ENCODE measurements around the gene FGF19.

The FGF19 gene

DNA sequence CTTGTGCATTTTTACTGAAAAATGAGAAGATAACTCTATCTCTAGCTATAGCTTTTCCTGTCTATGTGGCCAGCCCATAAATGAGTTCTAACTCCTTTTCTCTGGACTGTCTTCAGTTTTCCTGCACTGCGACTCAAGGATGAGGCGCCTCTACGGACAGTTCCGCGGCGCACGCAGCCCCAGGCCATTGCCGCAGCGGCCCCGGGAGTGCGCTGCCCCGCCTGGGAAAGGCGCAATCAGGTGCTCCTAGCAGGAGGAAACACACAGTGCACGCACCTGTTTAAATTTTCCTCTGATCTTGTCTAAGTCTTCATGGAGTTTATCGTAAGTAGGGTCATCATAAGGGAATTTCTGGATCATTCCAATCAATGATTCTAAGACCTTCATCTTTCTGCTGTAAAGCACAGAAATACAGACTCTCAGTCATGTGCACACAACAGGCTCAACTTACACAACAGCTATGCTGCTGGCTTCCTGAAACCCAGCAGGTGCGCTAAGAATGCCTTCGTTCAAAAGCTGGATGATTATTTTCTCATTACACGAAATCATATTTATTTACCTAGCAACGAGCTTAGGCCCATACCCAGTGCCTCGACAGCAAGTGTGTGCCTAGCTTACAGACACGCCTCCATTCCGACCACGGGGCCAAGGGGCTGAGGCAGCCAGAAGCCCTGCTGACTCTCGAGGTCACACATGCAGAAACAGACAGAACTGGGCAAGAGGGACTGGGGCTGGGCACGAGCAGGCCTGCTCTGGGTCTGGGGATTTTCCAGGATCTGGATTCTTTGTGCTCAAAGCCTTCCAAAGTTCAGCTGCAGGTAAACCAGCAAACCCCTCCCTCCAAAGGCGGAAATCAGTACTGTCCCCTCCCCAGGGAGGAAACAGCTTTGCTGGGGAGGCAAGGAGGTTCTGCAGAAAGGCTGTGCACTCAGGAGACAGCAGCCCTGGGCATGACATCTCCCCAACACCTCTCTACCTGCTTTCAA is 35.9 kb downstream of the FGF19 start:
- no peak for DNase-seq

DNA sequence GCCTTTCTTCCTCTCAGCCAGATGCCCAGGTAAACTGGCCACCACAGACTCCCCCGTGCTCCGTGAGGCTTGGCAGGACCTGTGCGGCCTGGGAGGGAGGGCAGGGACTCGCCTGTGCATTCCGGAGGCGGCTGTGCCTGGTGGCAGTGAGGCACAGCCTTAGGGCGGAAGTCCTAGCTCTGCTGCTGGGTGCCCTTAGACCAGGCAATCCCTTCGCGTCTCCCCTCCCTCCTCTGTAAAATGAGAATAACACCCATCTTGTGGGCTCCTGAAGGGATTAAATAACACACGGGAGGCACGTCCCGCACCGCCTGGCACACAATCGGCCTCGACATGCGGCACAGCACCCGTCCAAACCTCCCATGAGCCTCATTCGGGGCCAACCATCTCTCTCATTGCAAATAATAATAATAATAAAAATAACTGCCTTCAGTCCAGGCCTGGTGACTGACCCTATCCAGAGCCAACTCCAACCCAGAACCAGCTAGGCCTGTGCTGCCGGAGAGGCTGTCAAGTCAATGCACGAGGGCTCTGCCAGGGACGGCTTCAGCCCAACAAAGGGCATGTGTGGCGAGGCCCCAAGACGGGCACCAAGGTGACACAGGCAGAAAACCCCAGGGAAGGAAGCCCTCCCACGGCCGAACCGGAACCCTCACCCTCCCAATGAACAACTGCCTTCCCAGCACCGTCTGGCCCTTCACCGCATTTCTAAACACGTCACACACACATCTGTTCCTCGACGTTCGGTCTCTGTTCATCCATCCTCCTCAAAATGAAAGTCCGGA is 36.9 kb downstream of the FGF19 start:
- DNase-seq = no peak

DNA sequence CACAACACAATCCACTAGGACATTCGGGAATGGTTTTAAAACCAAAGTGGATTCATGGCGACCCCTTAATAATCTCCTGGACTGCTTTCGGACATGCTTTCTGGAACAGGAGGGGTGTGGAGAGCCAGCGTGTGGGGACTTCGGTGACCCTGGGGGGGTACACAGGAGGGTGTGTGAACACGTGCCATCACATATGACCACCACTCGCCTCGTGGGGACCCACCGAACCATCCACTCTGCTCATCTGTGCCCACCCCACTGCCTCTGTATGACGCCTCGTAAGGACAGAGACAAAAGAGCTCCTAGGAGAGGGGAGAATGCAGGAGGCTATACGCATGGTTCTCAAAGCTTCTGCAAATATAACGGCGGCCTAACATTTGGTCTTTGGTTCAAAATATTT is 37.6 kb downstream of the FGF19 start:
- no peak for DNase-seq

DNA sequence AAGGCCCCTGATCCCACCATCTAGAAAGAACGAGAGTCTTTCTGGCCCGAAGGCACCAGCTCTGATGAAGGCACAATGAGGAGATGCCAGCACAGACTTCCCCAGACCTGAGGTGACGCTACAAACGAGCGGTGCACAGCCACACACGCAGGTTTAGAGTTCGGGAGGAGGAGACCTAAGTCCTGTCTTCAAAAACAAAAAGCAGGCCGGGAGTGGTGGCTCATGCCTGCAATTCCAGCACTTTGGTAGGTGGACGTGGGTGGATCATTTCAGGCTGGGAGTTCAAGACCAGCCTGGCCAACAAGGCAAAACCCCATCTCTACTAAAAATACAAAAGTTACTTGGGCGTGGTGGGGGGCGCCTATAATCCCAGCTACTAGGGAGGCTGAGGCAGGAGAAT is 38.2 kb downstream of the FGF19 start:
- DNase-seq = no peak

DNA sequence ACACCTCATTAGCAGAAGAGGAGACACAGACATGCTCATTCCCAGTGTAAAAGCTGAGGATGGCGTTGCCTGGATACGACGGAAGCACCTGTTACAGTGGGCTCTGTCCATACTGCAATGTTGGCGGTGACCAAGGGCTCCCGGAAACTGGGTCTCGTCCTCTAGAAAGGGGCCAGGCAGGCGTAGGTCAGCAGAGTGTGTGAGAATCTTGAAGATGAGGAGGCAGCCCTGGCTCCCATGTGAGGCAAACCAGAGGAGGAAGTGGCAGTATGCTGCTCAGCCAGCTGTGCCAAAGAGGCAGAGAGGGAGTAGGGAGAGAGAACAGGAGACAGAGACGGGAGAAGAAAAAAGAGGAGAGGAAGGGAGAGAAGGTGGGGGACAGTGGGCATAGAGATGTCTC is 38.9 kb downstream of the FGF19 start:
- DNase-seq = no peak

DNA sequence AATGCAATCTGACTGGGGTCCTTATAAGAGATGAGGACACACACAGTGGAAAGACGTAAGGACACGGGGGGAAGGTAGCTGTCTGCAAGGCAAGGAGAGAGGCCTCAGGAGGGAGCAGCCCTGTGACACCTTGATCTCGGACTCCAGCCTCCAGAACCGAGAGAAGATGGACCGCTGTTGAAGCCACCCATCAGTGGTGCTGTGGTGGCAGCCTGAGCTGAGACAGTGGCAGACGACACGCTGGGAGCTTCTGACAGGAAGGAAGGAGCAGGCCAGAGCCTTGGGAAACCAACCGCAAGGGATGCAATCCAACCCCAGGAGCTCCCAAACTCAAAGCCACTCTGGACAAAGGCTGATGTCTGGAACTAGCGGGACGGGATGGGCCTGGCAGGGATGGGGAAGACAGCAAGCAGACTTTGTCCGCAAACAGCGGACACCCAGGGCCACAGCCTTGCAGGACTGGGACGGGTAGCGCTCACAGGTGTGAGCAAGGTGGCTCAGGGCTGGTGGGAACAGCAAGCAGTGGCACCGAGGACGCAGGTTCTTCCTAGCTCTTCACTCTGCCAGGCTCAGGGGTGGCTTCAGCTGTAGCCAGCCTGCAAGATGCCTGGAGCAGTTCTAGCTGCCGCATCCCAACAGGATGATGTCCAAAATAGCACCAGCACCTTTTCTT is 39.6 kb downstream of the FGF19 start:
- no peak for DNase-seq

DNA sequence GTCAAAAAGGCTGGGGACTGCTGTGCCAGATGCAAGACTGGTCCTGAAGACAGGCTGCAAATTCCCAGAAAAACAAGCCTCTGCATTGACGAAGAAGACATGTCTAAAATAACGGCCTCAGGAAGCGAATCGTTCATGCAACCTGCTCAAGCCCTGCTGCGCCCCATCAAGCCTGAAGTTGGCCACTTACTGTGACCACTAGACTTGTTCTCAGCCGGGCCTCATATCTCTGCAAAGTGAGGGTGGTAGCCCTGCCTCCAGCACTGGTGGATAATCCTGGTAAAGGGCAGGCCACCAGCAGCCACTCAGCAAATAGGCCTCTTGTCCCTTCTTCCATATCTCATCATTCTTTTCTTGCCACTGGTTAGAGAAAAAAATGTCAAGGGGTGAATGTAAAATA is 40.5 kb downstream of the FGF19 start:
- no peak for DNase-seq

DNA sequence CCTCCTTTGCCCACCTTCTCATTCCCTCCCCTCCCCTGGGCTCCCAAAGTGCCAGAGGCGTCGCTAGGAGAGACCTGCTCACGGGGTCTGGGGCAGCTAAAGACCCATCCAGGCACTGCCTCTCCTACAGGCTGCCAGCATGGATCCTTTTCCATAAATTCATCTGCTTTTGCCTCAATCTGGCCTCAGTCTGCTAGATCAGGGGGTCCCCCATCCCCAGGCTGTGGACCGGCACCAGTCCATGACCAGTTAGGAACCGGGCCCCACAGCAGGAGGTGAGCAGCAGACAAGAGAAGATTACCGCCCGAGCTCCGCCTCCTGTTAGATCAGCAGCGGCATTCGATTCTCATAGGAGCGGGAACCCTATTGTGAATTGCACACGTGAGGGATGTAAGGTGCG is 41.0 kb downstream of the FGF19 start:
- DNase-seq = no peak

DNA sequence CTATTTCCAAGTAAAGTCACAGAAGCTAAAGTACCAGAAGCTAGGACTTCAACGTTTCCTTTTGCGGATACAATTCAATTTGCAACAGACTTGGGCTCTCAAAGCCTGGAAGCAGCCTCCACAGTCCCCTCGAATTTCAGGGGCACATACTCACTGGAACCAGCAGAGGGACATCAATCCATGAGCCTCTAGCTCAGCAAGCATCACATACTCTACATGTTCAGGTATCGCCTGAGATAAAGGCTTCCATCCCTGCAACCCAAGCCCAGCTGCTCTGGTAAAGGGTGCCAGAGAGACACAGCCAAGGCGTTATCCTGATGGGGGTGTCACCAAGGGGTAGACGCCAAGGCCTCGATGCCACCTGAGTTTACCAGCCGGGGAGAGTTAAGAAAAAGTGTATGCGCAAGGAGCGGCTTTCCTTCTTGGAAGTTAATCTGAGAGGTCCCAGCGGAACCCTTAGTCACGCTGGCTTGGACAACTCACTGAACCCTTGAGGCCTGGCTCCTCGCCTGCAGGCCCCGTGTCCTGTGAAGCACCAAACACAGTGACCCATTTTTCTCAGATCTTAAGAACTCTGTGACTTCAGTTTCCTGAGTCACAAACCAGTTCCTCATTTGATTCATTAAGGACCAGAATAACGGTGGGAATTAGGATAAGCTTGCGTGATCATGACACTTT is 41.7 kb downstream of the FGF19 start:
- no peak for DNase-seq

DNA sequence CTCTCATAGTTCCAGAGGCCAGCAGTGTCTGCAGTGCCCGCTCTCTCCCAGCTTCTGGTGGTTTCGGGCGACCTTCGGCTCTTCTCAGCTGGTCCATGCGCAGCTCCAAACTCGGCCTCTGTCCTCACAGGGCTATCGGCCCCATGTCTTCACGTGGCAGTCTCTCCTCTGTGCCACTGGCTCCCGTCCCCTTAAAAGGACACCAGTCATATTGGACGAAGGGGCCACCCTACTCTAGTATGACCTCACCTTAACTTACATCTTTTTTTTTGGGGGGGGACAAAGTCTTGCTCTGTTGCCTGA is 42.5 kb downstream of the FGF19 start:
- no peak for DNase-seq

DNA sequence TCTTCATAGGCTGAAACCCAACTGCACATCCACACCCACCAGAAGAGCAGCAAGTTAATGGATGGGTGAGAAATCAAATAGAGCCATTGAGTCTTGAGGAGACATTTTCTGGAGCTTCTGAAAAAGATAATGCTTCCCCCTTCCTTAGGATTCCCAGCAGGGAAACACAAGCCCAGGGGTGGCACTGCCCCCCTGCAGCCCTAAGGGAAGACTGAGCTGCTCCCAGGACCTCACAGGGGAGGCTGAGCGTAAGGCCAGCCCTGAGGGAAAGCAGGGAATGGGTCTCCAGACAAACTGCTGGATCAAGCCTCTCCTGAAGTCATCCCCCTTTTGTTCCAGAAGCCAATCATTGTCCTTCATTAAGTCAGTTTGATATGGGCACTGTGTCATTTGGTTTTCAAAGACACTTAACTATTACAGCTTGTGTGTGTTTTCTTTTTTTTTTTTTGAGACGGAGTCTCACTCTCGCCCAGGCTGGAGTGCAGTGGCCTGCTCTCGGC is 43.8 kb downstream of the FGF19 start:
- no peak for DNase-seq

DNA sequence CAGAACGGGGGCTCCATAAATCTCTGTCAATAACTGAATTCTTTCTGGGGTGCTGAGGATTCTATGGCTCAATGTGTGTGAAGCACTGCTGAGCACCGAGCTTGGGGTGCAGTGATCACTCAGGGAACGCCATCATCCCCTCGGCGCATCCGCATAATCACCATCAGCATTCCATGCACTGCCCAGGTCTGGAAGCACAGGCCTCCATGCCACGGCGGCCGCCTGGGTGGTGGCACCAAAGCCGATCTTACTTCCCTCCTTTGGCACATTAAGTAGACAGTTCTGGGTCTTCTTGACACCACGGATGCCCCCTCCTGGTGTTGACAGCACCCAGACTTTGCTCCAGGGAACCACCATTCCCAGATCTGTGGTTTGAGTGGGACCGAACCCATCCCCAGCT is 44.2 kb downstream of the FGF19 start:
- DNase-seq = no peak

DNA sequence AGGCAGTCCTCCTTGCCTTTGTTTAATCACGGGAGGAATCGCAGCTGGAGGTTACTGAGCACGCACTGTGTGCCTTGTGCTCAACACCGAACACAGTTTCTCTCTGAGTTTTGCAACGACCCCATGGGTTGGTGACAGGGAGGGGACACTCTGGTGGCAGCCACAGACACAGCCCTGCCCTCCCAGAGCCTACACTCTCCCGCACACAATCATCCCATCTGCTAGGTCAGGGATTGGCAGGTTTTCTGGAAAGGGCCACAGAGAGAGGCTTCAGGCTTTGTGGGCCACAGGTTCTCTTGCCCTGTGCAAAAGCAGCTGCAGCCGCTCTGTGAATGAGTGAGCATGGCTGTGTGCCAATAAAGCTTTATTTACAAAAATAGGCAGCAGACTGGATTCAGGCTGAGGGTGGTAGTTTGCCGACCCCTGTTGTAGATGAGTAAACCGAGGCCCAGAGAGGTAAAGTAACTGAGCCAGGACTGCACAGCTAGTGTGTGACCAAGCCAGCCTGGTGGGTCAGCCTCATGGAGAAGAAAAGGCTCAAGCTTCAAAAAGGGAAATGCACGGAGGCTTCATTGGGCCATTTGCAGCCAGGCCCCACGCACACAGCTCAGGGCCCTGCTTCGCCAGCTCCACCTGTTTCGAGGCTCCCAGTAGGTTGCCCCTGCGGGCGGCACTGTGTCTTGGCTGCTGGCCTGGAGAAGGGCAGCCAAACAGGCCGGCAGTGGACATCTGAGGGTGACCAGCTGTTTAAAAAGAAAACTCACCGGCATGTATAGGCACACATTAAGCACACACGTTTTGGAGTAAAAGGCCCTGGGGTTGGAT is 45.0 kb downstream of the FGF19 start:
- DNase-seq = no peak

DNA sequence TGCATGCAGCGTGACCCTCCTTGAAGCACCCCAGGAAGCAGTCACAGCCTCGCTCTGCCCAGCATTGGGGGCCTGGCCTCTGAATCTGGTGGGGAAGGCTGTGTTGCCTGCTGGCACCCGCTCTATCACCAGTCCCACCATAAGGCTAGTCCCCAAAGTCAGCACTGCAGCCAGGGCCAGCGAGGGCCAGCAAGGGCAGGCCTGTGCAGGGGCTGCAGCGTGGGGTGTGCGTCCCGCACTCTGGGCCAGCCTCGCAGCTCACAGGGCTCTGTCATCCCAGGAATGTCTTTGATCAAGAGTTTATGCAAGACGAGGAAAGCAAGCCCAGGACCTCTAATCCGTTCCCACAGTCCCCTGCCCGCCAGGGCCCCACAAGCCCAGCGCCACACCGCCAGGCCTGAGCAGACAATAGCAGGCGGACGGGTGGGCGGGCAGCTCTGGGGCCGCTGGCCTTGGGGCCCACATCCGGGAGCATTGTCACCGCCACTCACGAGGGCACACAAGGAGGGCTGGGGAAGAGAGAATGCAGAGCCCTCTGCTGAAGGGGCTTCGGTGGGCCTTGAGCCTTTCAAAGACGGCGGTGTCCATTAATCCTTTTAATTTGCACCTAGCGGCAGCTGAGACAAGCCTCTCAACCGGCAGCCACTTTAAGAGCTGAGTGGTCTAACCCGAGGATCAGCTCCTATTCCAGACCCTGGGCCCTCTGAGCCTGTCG is 45.8 kb downstream of the FGF19 start:
- DNase-seq = no peak

DNA sequence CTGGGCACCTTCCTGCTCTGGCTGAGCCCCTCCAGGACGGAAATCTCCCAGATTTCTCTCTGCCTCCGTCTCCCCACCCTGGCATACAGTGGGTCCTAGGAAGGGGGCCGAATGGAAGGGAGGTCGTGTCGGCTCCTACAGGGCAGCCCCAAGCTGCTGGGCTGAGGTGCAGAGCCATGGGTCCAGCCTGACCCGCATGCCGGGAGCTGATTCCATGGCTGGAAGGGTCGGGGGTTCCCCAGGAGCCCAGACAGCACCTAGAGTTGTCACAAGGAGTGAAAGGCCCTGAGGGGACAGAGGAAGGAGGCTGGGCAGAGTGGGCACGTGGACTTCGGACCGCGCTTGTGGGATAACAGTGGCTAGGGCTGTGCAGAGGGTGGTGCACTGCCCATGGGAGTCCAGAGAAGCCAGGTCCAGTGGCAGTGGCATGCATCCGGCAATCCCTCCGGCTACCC is 46.3 kb downstream of the FGF19 start:
- DNase-seq = no peak

DNA sequence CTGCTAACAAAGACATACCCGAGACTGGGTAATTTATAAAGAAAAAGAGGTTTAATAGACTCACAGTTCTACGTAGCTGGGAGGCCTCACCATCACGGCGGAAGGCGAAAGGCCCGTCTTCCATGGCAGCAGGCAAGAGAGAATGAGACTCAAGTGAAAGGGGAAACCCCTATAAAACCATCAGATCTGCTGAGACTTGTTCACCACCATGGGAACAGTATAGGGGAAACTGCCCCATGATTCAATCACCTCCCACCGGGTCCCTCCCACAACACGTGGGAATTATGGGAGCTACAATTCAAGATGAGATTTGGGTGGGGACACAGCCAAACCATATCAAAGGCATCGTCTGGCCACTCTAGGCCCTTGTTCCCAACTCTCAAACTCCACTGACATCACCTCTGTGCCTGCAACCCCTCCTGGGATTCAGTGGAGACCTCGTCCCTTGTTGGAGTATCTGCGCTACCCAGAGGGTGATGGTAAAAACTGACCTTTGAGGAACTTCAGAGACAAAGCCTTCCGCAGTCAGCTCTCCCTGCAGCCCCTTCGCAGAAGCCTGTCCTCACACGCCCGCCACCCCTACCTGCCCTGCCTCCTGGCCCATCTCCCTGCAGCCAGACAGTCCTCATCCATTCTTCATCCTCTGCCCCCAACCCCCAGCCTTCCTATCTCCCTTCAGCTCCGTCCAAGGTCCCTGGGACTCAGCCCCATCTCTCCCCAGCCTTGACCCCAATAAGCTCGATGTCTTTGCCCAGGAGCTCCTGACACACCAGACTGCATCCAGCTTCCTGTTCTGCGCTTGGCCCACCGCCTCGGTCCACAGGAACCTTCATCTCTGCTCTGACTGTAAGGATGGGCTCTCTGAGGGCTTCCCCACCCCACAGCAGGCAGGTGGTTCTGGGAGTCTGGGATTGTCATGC is 47.0 kb downstream of the FGF19 start:
- DNase-seq = no peak

DNA sequence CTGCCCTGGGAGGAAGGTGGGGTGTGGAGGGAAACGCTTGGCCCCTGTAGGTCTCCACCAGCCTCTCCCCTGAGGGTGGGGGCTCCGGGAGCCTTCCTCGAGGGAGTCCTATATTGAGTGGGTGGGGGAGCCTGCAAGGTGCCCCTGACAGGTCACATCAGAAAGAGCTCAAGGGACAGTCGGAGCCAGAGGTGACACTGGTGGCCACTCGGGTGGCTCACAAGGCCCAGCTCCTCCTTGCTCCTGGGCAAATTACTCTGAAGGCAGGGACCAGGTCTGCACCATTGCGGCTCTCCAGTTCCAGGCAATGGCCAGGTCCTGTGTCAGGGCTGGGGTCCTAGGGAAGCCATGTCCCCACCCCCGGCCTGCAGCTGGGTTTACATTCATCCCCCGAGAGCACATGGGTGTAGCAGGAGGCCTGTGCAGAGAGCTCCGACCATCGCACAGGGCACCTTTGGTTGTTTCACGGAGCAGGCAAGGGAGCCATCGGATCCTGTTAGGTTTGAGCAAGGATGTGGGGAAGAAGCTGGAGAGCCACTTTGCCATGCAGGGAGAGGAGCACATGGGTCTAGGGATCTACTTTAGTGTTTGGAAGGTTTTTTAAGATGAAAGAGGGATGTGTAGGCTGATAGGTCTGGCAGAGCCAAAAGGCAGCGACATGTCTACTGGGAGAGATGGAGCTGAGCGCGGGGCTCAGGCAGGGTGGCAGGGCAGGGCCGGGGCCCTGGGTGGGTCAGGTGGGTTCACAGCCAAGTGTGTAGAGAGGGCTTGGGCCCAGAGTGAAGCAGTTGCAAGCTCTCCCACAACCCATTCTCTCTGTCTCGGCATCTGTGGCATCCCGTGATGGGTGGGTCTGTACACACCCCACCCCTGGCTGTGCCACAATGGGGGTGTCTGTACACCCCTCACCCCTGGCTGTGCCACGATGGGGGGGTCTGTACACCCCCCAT is 48.1 kb downstream of the FGF19 start:
- no peak for DNase-seq

DNA sequence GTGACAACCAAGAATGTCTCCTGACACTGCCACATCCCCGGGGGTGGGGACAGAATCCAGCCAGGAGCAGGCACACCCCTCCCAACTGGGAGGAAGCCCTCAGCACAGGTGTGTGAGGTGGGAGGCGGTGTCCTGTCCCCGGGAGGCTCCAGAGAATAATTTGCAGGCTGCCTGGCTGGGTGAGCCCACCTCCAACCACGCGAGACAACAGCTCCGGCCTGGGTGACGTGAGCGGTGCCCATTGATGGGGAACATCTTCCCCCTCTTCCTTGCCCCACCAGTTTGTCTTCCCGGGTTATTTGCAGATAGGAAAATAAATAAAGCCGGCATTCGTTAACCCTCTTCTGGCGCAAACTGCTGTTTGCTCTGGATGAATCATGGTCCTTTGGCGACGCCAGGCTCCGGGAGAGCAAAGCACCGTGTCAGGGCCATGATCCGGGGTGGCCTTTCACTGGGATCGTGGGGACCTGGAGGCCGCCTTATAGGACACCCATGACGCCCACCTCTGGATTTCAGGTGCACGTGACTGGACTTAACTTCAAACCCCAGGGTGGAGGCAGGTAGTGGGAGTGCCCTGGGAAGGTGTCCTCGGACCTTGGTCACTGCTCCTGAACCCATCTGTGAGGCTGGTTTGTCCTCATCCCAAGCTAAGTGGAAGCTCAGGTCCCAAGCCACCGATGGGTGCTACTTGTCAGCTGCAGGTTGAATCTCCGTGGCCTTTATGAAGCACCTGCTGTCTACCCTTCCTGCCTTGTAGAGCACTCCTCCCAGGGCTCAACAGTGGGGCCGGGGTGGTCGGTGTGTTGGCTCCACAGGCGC is 49.0 kb downstream of the FGF19 start:
- no peak for DNase-seq
